IPS DF 19.7 (cell line): ENCODE results near the gene EPAS1.

ENCODE experiments used
- DNase-seq: peaks from one replicate; pipeline ENCODE4 v3.0.0-alpha.2; 2013; ENCODE audit warnings: low read depth, low spot score

EPAS1 gene

GRCh38 chr2:46300406-46300832, 3.2 kb downstream of the EPAS1 start:
- no peak for DNase-seq

GRCh38 chr2:46302005-46302695, 4.9 kb downstream of the EPAS1 start:
- no peak for DNase-seq

GRCh38 chr2:46303233-46303632, 6.0 kb downstream of the EPAS1 start:
- no peak for DNase-seq

GRCh38 chr2:46303822-46304221, 6.6 kb downstream of the EPAS1 start:
- no peak for DNase-seq

GRCh38 chr2:46304635-46305034, 7.4 kb downstream of the EPAS1 start:
- no peak for DNase-seq

- no peak for DNase-seq
Observed at GRCh38 chr2:46305187-46305586, 8.0 kb downstream of the EPAS1 start.

- no peak for DNase-seq
Observed at GRCh38 chr2:46305767-46306166, 8.6 kb downstream of the EPAS1 start.

GRCh38 chr2:46306330-46306751, 9.1 kb downstream of the EPAS1 start:
- DNase-seq: no peak

- no peak for DNase-seq
Observed at GRCh38 chr2:46306988-46307655, 9.9 kb downstream of the EPAS1 start.

- DNase-seq: no peak
Observed at GRCh38 chr2:46308081-46308480, 10.9 kb downstream of the EPAS1 start.

- DNase-seq: no peak
Observed at GRCh38 chr2:46308629-46309028, 11.4 kb downstream of the EPAS1 start.

- no peak for DNase-seq
Observed at GRCh38 chr2:46309052-46309953, 12.1 kb downstream of the EPAS1 start.

- DNase-seq: no peak
Observed at GRCh38 chr2:46310446-46310845, 13.2 kb downstream of the EPAS1 start.

GRCh38 chr2:46311651-46312223, 14.5 kb downstream of the EPAS1 start:
- DNase-seq: no peak

- DNase-seq: no peak
Observed at GRCh38 chr2:46313063-46313462, 15.9 kb downstream of the EPAS1 start.

- DNase-seq: no peak
Observed at GRCh38 chr2:46314065-46314835, 17.0 kb downstream of the EPAS1 start.

GRCh38 chr2:46315103-46315890, 18.1 kb downstream of the EPAS1 start:
- DNase-seq: no peak

- no peak for DNase-seq
Observed at GRCh38 chr2:46317094-46317486, 19.9 kb downstream of the EPAS1 start.

- no peak for DNase-seq
Observed at GRCh38 chr2:46318579-46319460, 21.6 kb downstream of the EPAS1 start.
